Ascending aorta (tissue), 2 donors: ENCODE results near the gene LRCOL1. TPM values are rescaled to one million over a fixed set of nuclear protein-coding genes. Genes with fewer than 3 reads are reported as not detected.

ENCODE experiments used
- DNase-seq, 2 donors: peaks; one replicate each; pipeline ENCODE4 v3.0.0-alpha.2; 2019; ENCODE audit warnings: low spot score in 2 of 2
- H3K27ac ChIP-seq, 2 donors: fragments of 200-600 bp; sonication (generic); one replicate each; pipeline ENCODE4 v1.5.1; 2016 to 2017; ENCODE audit warnings: mild to moderate bottlenecking in 1 of 2
- H3K27me3 ChIP-seq: fragments of 200-600 bp; sonication (generic); one replicate; pipeline ENCODE4 v1.5.1; 2017
- H3K36me3 ChIP-seq, 2 donors: fragments of 200-600 bp; sonication (generic); one replicate each; pipeline ENCODE4 v1.5.1; 2016
- H3K4me1 ChIP-seq, 2 donors: fragments of 200-600 bp; sonication (generic); one replicate each; pipeline ENCODE4 v1.5.1; 2016 to 2017; ENCODE audit warnings: mild to moderate bottlenecking in 1 of 2
- H3K4me3 ChIP-seq, 2 donors: fragments of 200-600 bp; sonication (generic); one replicate each; pipeline ENCODE4 v1.5.1; 2016 to 2017; ENCODE audit warnings: mild to moderate bottlenecking in 1 of 2
- H3K9me3 ChIP-seq, 2 donors: fragments of 200-600 bp; sonication (generic); one replicate each; pipeline ENCODE4 v1.5.1; 2016
- CTCF ChIP-seq, 3 experiments: fragments of 200-600 bp in 2 of 3; fragments of 450-650 bp in 1 of 3; sonication (generic) in 2 of 3; IDR thresholded peaks; one replicate each; pipeline ENCODE4 v1.5.1; 2016 to 2019; ENCODE audit warnings: antibody characterized with exemption in 3 of 3, mild to moderate bottlenecking in 1 of 3, moderate library complexity in 1 of 3
- intact Hi-C: fragments of 100-400 bp; cut with DNase I; formaldehyde crosslinking; loops from one replicate; pipeline ENCODE4 v1.15.1; 2023
- total RNA-seq: library from RNA; depleted of rRNA; stranded (reverse); fragments of >200 nt; gene quantifications from one replicate; pipeline ENCODE4 v1.1.0, GENCODE V29; 2016

LRCOL1 gene
- total RNA-seq, 1 donor from 2014 or later: not detected

- Histone ChIP-seq H3K27me3 (no peaks in the 10 kb centered on the region), H3K36me3 (peaks cover 26 to 53% of the 10 kb centered on the region in 2 donors), H3K27ac (no peak overlapping the region), H3K4me3 (no peak overlapping the region), H3K9me3 (no peaks in the 10 kb centered on the region), H3K4me1 (no peaks in the 10 kb centered on the region)
- intact Hi-C loops: no loop called here
- TF ChIP-seq CTCF (IDR thresholded peaks at IDR 0.05): no peak
- no peak for DNase-seq
These were observed 28.9 kb downstream of the LRCOL1 start for GRCh38 chr12:132581348-132582057.

- intact Hi-C loops: no loop called here
- H3K4me3 ChIP-seq: no peak overlapping the region
- no peak for TF ChIP-seq CTCF (IDR thresholded peaks at IDR 0.05)
- no peak for DNase-seq
- H3K4me1 ChIP-seq: no peaks in the 10 kb centered on the region
- no peaks in the 10 kb centered on the region for H3K27me3 ChIP-seq
- H3K9me3 ChIP-seq: no peaks in the 10 kb centered on the region
- H3K27ac ChIP-seq: no peak overlapping the region
- peaks cover 27 to 55% of the 10 kb centered on the region in 2 donors for H3K36me3 ChIP-seq
These were observed 29.6 kb downstream of the LRCOL1 start for GRCh38 chr12:132580701-132581292.

GRCh38 chr12:132579744-132580143, 30.6 kb downstream of the LRCOL1 start:
- intact Hi-C loops: no loop called here
- no peak for DNase-seq
- TF ChIP-seq CTCF (IDR thresholded peaks at IDR 0.05): no peak
- Histone ChIP-seq H3K4me3 (no peak overlapping the region), H3K27ac (no peak overlapping the region), H3K4me1 (no peaks in the 10 kb centered on the region), H3K9me3 (no peaks in the 10 kb centered on the region), H3K36me3 (peaks cover 32 to 57% of the 10 kb centered on the region in 2 donors), H3K27me3 (no peaks in the 10 kb centered on the region)

- H3K27me3 ChIP-seq: no peaks in the 10 kb centered on the region
- H3K36me3 ChIP-seq: peaks cover 41 to 67% of the 10 kb centered on the region in 2 donors
- no peak for TF ChIP-seq CTCF (IDR thresholded peaks at IDR 0.05)
- intact Hi-C loops: no loop called here
- H3K9me3 ChIP-seq: no peaks in the 10 kb centered on the region
- DNase-seq: no peak
- H3K27ac ChIP-seq: no peak overlapping the region
- no peak overlapping the region for H3K4me3 ChIP-seq
- H3K4me1 ChIP-seq: no peaks in the 10 kb centered on the region
These were observed 31.6 kb downstream of the LRCOL1 start for GRCh38 chr12:132578826-132579225.

- Histone ChIP-seq H3K27me3 (no peaks in the 10 kb centered on the region), H3K4me1 (no peaks in the 10 kb centered on the region), H3K9me3 (no peaks in the 10 kb centered on the region), H3K27ac (no peak overlapping the region), H3K4me3 (no peak overlapping the region), H3K36me3 (peaks cover 45 to 73% of the 10 kb centered on the region in 2 donors)
- intact Hi-C loops: no loop called here
- no peak for DNase-seq
- TF ChIP-seq CTCF (IDR thresholded peaks at IDR 0.05): no peak
These were observed 32.3 kb downstream of the LRCOL1 start for GRCh38 chr12:132578118-132578517.
